GM19035 (cell line): ENCODE data around the gene HIVEP3.

Source experiments
- ATAC-seq: cut with Tn5 transposase; IDR thresholded peaks from one replicate; pipeline ENCODE4 v1.9.1; 2021; ENCODE audit not compliant: unreplicated experiment

The HIVEP3 gene

GRCh38 chr1:41673806-41674205 lies 244.9 kb downstream of the HIVEP3 start:
- ATAC-seq = no peak

- ATAC-seq = no peak
These were observed 245.3 kb downstream of the HIVEP3 start for GRCh38 chr1:41673378-41673777.

- ATAC-seq = no peak
These were observed 245.9 kb downstream of the HIVEP3 start for GRCh38 chr1:41672641-41673361.

GRCh38 chr1:41672173-41672572 lies 246.5 kb downstream of the HIVEP3 start:
- ATAC-seq = no peak

- no peak for ATAC-seq
These were observed 247.5 kb downstream of the HIVEP3 start for GRCh38 chr1:41671116-41671755.

GRCh38 chr1:41670217-41670957 lies 248.3 kb downstream of the HIVEP3 start:
- ATAC-seq = no peak

- ATAC-seq = no peak
These were observed 249.8 kb downstream of the HIVEP3 start for GRCh38 chr1:41668967-41669366.

- no peak for ATAC-seq
These were observed 250.6 kb downstream of the HIVEP3 start for GRCh38 chr1:41668054-41668660.

GRCh38 chr1:41666981-41667631 lies 251.6 kb downstream of the HIVEP3 start:
- peak; percentile 50 for ATAC-seq

GRCh38 chr1:41665962-41666917 lies 252.5 kb downstream of the HIVEP3 start:
- no peak for ATAC-seq

- no peak for ATAC-seq
These were observed 253.7 kb downstream of the HIVEP3 start for GRCh38 chr1:41664861-41665640.

GRCh38 chr1:41663671-41664400 lies 254.9 kb downstream of the HIVEP3 start:
- no peak for ATAC-seq

- no peak for ATAC-seq
These were observed 255.8 kb downstream of the HIVEP3 start for GRCh38 chr1:41662765-41663437.

GRCh38 chr1:41662061-41662764 lies 256.5 kb downstream of the HIVEP3 start:
- peak; percentile 53 for ATAC-seq

GRCh38 chr1:41661428-41662060 lies 257.2 kb downstream of the HIVEP3 start:
- peak; percentile 20 for ATAC-seq

- no peak for ATAC-seq
These were observed 257.9 kb downstream of the HIVEP3 start for GRCh38 chr1:41660570-41661427.
